Endodermal cell (in vitro differentiated cells): ENCODE measurements around the gene UNC13C. TPM values are rescaled to one million over a fixed set of nuclear protein-coding genes. Genes with fewer than 3 reads are reported as not detected.

Experiments
- DNase-seq: peaks from one replicate; pipeline ENCODE4 v3.0.0-alpha.2; 2017
- H3K27ac ChIP-seq: 2 replicates; pipeline ENCODE4 v1.5.1; 2013; ENCODE audit warnings: mild to moderate bottlenecking, low read depth, low read length, moderate library complexity
- H3K27me3 ChIP-seq: 2 replicates; pipeline ENCODE4 v1.6.1; 2013; ENCODE audit warnings: mild to moderate bottlenecking, low read length, moderate library complexity; ENCODE audit not compliant: insufficient read depth, control insufficient read depth, poor library complexity, severe bottlenecking
- H3K36me3 ChIP-seq: 2 replicates; pipeline ENCODE4 v1.7.0; 2013; ENCODE audit warnings: mild to moderate bottlenecking, low read length, moderate library complexity; ENCODE audit not compliant: control insufficient read depth, insufficient read depth
- H3K4me1 ChIP-seq: one replicate; pipeline ENCODE4 v1.7.0; 2013; ENCODE audit warnings: low read length; ENCODE audit not compliant: control insufficient read depth, insufficient read depth
- H3K4me3 ChIP-seq: 2 replicates; pipeline ENCODE4 v1.5.1; 2013; ENCODE audit warnings: mild to moderate bottlenecking, low read length, moderate library complexity
- H3K9ac ChIP-seq: 2 replicates; pipeline ENCODE4 v1.6.1; 2013; ENCODE audit warnings: mild to moderate bottlenecking, low read length, moderate library complexity; ENCODE audit not compliant: poor library complexity, severe bottlenecking; ENCODE audit errors: extremely low read depth
- H3K9me3 ChIP-seq: 2 replicates; pipeline ENCODE4 v1.6.1; 2013; ENCODE audit warnings: mild to moderate bottlenecking, low read length, moderate library complexity; ENCODE audit not compliant: control insufficient read depth
- H3K27ac Mint-ChIP-seq: 2 replicates; pipeline ENCODE4 v1.8.0; 2020; ENCODE audit warnings: mixed read lengths
- H3K27me3 Mint-ChIP-seq: 2 replicates; pipeline ENCODE4 v1.8.0; 2021; ENCODE audit warnings: mild to moderate bottlenecking, mixed read lengths; ENCODE audit not compliant: insufficient read depth
- H3K36me3 Mint-ChIP-seq: 2 replicates; pipeline ENCODE4 v1.8.0; 2020; ENCODE audit warnings: low read depth, mixed read lengths
- H3K4me1 Mint-ChIP-seq: 2 replicates; pipeline ENCODE4 v1.8.0; 2020; ENCODE audit warnings: mixed read lengths
- H3K4me3 Mint-ChIP-seq: 2 replicates; pipeline ENCODE4 v1.8.0; 2020; ENCODE audit warnings: mild to moderate bottlenecking, moderate library complexity, mixed read lengths
- H3K9me3 Mint-ChIP-seq: 2 replicates; pipeline ENCODE4 v1.8.0; 2020; ENCODE audit warnings: mild to moderate bottlenecking, mixed read lengths
- CTCF ChIP-seq: fragments of 200-600 bp; sonication (generic); conservative IDR thresholded peaks from 2 replicates; pipeline ENCODE4 v1.5.0; 2021; ENCODE audit warnings: antibody characterized with exemption, mild to moderate bottlenecking
- WGBS, 2 experiments: methylation state at CpG; one replicate each; pipeline versions ENCODE4 v1.1.5 to v1.1.7; 2013; ENCODE audit warnings: missing lambda C conversion rate in 2 of 2, mixed read lengths in 1 of 2; ENCODE audit not compliant: insufficient coverage in 1 of 2, insufficient read length in 1 of 2; 5-methylcytosine and 5-hydroxymethylcytosine counted together
- total RNA-seq, 2 donors: library from RNA; stranded (reverse); fragmentation: NEBNext Ultra II Directional in 1 of 2; extraction: Animal tissue kit (Norgen Biotek cat#: 25700) in 1 of 2; gene quantifications; 2 replicates in 1 of 2; 3 replicates in 1 of 2; pipeline ENCODE4 v1.2.1, GENCODE V29; 2021

Gene UNC13C
- total RNA-seq, 2 donors from 2014 or later = 7.2 to 19.9 TPM

GRCh38 chr15:54640873-54641272 lies 662.6 kb downstream of the UNC13C start:
- WGBS, 2 experiments = 84 to 100% methylated on average over 1 to 2 of the region's 2 CpGs
- H3K36me3 Mint-ChIP-seq = no peaks in the 10 kb centered on the region

GRCh38 chr15:54644796-54645195 lies 666.6 kb downstream of the UNC13C start:
- no peaks in the 10 kb centered on the region for H3K27me3 Mint-ChIP-seq
- TF ChIP-seq CTCF = no peak
- no peak overlapping the region for H3K27ac ChIP-seq
- H3K4me3 ChIP-seq = no peak overlapping the region
- H3K36me3 ChIP-seq = no peaks in the 10 kb centered on the region
- no peak overlapping the region for H3K27ac Mint-ChIP-seq
- no peak overlapping the region for H3K4me3 Mint-ChIP-seq
- no peaks in the 10 kb centered on the region for H3K36me3 Mint-ChIP-seq
- H3K27me3 ChIP-seq = no peaks in the 10 kb centered on the region
- 94 to 100% methylated on average over 2 of the region's 2 CpGs for WGBS, 2 experiments
- peaks cover 4% of the 10 kb centered on the region for H3K4me1 Mint-ChIP-seq
- no peak for DNase-seq
- no peak overlapping the region for H3K9ac ChIP-seq
- H3K9me3 Mint-ChIP-seq = peaks cover 26% of the 10 kb centered on the region
- no peaks in the 10 kb centered on the region for H3K4me1 ChIP-seq
- peaks cover 14% of the 10 kb centered on the region for H3K9me3 ChIP-seq

More at GRCh38 chr15:54640873-54641272, 662.6 kb downstream of the UNC13C start:
- Mint-ChIP-seq H3K27me3 (no peaks in the 10 kb centered on the region), H3K9me3 (peaks cover 11% of the 10 kb centered on the region), H3K27ac (no peak overlapping the region), H3K4me3 (no peak overlapping the region), H3K4me1 (peaks cover 6% of the 10 kb centered on the region)
- no peak overlapping the region for H3K4me3 ChIP-seq
- H3K27ac ChIP-seq = no peak overlapping the region
- no peaks in the 10 kb centered on the region for H3K4me1 ChIP-seq
- peaks cover 22% of the 10 kb centered on the region for H3K9me3 ChIP-seq
- no peak overlapping the region for H3K9ac ChIP-seq
- H3K36me3 ChIP-seq = no peaks in the 10 kb centered on the region
- no peaks in the 10 kb centered on the region for H3K27me3 ChIP-seq
- no peak for DNase-seq
- no peak for TF ChIP-seq CTCF

- Histone ChIP-seq H3K4me1 (no peaks in the 10 kb centered on the region), H3K36me3 (no peaks in the 10 kb centered on the region), H3K9me3 (no peaks in the 10 kb centered on the region), H3K4me3 (no peak overlapping the region), H3K27me3 (no peaks in the 10 kb centered on the region), H3K27ac (no peak overlapping the region), H3K9ac (no peak overlapping the region)
- no peak for DNase-seq
- Mint-ChIP-seq H3K4me1 (no peaks in the 10 kb centered on the region), H3K9me3 (no peaks in the 10 kb centered on the region), H3K27me3 (no peaks in the 10 kb centered on the region), H3K36me3 (no peaks in the 10 kb centered on the region), H3K27ac (no peak overlapping the region), H3K4me3 (no peak overlapping the region)
- no peak for TF ChIP-seq CTCF
- 73% methylated on average over 2 of the region's 2 CpGs; no CpG with 5 or more reads in 1 of the 2 experiments for WGBS, 2 experiments
These were observed 681.4 kb downstream of the UNC13C start for GRCh38 chr15:54659646-54660045.
